Activated CD4-positive, alpha-beta T cell treated with anti-CD3 and anti-CD28 coated beads for 1 hour (primary cell): ENCODE measurements around the gene MACROD1.

Experiments used
- DNase-seq: peaks from one replicate; pipeline ENCODE4 v3.0.0-alpha.2; 2020

Gene MACROD1

GRCh38 chr11:64027651-64028397 lies 138.1 kb downstream of the MACROD1 start:
- DNase-seq = no peak

- no peak for DNase-seq
Observed at GRCh38 chr11:64026575-64027205, 139.2 kb downstream of the MACROD1 start.

GRCh38 chr11:64025205-64025604 lies 140.7 kb downstream of the MACROD1 start:
- DNase-seq = no peak

GRCh38 chr11:64023712-64024710 lies 141.9 kb downstream of the MACROD1 start:
- no peak for DNase-seq

GRCh38 chr11:64022125-64022784 lies 143.7 kb downstream of the MACROD1 start:
- DNase-seq = no peak

GRCh38 chr11:64021757-64022093 lies 144.2 kb downstream of the MACROD1 start:
- no peak for DNase-seq

- DNase-seq = no peak
Observed at GRCh38 chr11:64020976-64021756, 144.7 kb downstream of the MACROD1 start.

- no peak for DNase-seq
Observed at GRCh38 chr11:64019106-64020037, 146.5 kb downstream of the MACROD1 start.

GRCh38 chr11:64018310-64018709 lies 147.6 kb downstream of the MACROD1 start:
- no peak for DNase-seq

GRCh38 chr11:64017945-64018224 lies 148.0 kb downstream of the MACROD1 start:
- DNase-seq = no peak

- no peak for DNase-seq
Observed at GRCh38 chr11:64015935-64016845, 149.7 kb downstream of the MACROD1 start.

- no peak for DNase-seq
Observed at GRCh38 chr11:64015510-64015909, 150.4 kb downstream of the MACROD1 start.

GRCh38 chr11:64014356-64014755 lies 151.6 kb downstream of the MACROD1 start:
- no peak for DNase-seq

GRCh38 chr11:64013141-64013896 lies 152.6 kb downstream of the MACROD1 start:
- DNase-seq = no peak

GRCh38 chr11:64011371-64011770 lies 154.5 kb downstream of the MACROD1 start:
- no peak for DNase-seq

GRCh38 chr11:64010783-64011182 lies 155.1 kb downstream of the MACROD1 start:
- no peak for DNase-seq

- DNase-seq = no peak
Observed at GRCh38 chr11:64009710-64010109, 156.2 kb downstream of the MACROD1 start.

GRCh38 chr11:64008914-64009633 lies 156.8 kb downstream of the MACROD1 start:
- DNase-seq = no peak
